Measurements from ENCODE around the gene SORCS2. TPM values are rescaled to one million over a fixed set of nuclear protein-coding genes. Genes with fewer than 3 reads are reported as not detected.

SORCS2 gene
- total RNA-seq, 1 donor from 2014 or later: 3.0 TPM

DNA sequence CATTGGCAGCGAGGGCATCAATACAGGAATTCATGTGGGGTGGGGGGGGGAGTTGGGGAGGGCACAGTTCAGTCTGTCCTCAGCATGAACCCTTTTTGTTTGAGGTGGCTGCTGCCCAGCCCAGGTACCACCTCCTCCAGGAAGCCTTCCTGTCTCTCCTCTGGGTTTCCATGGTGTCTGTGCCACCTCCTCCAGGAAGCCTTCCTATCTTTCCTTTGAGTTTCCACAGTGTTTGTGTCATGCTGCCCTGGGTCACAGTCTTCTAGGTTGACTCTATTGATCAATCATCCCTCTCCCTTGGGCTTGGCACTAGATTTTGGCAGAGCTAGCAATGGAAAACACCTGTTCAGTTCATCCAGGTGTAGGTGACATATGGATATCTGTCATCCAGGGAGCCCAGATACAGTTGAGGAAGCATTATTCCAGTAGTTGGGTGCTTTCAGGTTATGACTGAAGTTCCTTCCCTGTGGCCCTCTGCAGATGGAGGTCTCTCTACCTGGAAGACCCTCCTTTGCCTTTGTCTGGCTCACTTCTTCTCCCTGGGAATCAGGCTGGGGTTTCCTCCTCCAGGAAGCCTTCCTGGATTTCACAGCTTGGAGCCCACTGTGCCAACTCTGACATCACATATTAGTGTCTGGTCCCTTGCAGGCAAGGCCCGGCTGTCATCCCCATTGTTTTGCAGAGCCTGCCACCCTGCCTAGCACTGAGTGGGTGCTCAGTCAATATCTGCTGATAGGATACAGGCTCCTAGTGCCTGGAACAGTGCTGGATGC lies 96.6 kb downstream of the SORCS2 start:
- no peaks in the 10 kb centered on the region for H3K9me3 Mint-ChIP-seq (ENCODE audit: unreplicated experiment)
- no peaks in the 10 kb centered on the region for H3K4me1 Mint-ChIP-seq (ENCODE audit: unreplicated experiment)
- H3K27ac Mint-ChIP-seq (ENCODE audit: unreplicated experiment): no peak overlapping the region
- H3K36me3 Mint-ChIP-seq (ENCODE audit: unreplicated experiment): no peaks in the 10 kb centered on the region
- no peak for DNase-seq (ENCODE audit: extremely low spot score, unreplicated experiment)
- H3K4me3 Mint-ChIP-seq (ENCODE audit: unreplicated experiment): no peak overlapping the region
- H3K27me3 Mint-ChIP-seq (ENCODE audit: unreplicated experiment): peaks cover 23% of the 10 kb centered on the region
- no peak for TF ChIP-seq CTCF (IDR thresholded peaks at IDR 0.05)

- peaks cover 23% of the 10 kb centered on the region for H3K27me3 Mint-ChIP-seq (ENCODE audit: unreplicated experiment)
Measured at GRCh38 chr4:7289589-7289988, 97.3 kb downstream of the SORCS2 start.

GRCh38 chr4:7291372-7292114 lies 99.2 kb downstream of the SORCS2 start:
- DNase-seq (ENCODE audit: extremely low spot score, unreplicated experiment): no peak
- Mint-ChIP-seq H3K27ac (ENCODE audit: unreplicated experiment) (no peak overlapping the region), H3K4me3 (ENCODE audit: unreplicated experiment) (no peak overlapping the region), H3K27me3 (ENCODE audit: unreplicated experiment) (peaks cover 19% of the 10 kb centered on the region), H3K36me3 (ENCODE audit: unreplicated experiment) (no peaks in the 10 kb centered on the region), H3K4me1 (ENCODE audit: unreplicated experiment) (no peaks in the 10 kb centered on the region), H3K9me3 (ENCODE audit: unreplicated experiment) (no peaks in the 10 kb centered on the region)
- no peak for TF ChIP-seq CTCF (IDR thresholded peaks at IDR 0.05)

More at GRCh38 chr4:7289589-7289988, 97.3 kb downstream of the SORCS2 start:
- Mint-ChIP-seq H3K9me3 (ENCODE audit: unreplicated experiment) (no peaks in the 10 kb centered on the region), H3K4me1 (ENCODE audit: unreplicated experiment) (no peaks in the 10 kb centered on the region), H3K27ac (ENCODE audit: unreplicated experiment) (no peak overlapping the region), H3K36me3 (ENCODE audit: unreplicated experiment) (no peaks in the 10 kb centered on the region), H3K4me3 (ENCODE audit: unreplicated experiment) (no peak overlapping the region)
- no peak for TF ChIP-seq CTCF (IDR thresholded peaks at IDR 0.05)
- no peak for DNase-seq (ENCODE audit: extremely low spot score, unreplicated experiment)

- Mint-ChIP-seq H3K4me1 (ENCODE audit: unreplicated experiment) (no peaks in the 10 kb centered on the region), H3K4me3 (ENCODE audit: unreplicated experiment) (no peak overlapping the region), H3K9me3 (ENCODE audit: unreplicated experiment) (no peaks in the 10 kb centered on the region), H3K36me3 (ENCODE audit: unreplicated experiment) (no peaks in the 10 kb centered on the region), H3K27me3 (ENCODE audit: unreplicated experiment) (peaks cover 15% of the 10 kb centered on the region), H3K27ac (ENCODE audit: unreplicated experiment) (no peak overlapping the region)
- TF ChIP-seq CTCF (IDR thresholded peaks at IDR 0.05): no peak
- DNase-seq (ENCODE audit: extremely low spot score, unreplicated experiment): no peak
Measured at GRCh38 chr4:7293703-7294102, 101.4 kb downstream of the SORCS2 start.

DNA sequence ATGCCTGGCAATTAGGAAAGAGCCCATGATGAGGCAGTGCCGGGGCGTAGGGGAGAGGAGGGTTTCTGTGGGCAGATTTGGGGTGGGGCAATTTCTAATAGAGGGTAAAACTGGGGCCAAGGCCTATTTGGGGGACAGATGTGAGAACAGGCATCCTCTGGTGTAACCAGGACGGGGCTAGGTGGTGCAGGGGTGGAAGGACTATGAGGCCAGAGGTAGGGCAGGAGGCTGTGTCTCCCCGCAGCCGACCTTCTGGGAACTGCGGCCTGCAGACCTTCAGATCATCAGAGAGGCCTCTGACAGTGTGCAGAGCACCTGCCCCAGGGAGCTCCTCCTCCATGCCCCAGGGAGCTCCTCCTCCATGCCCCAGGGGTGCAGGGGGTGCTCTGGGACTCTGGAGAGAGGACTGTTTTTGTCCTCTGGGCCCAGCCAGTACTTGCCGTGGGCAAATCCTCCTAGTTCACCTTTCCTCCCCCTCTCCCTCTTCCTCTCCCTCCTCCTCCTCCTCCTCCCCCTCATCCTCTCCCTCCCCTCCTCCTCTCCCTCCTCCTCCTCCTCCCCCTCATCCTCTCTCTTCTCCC lies 101.9 kb downstream of the SORCS2 start:
- H3K27me3 Mint-ChIP-seq (ENCODE audit: unreplicated experiment): peaks cover 16% of the 10 kb centered on the region
- H3K4me3 Mint-ChIP-seq (ENCODE audit: unreplicated experiment): no peak overlapping the region
- H3K27ac Mint-ChIP-seq (ENCODE audit: unreplicated experiment): no peak overlapping the region
- H3K36me3 Mint-ChIP-seq (ENCODE audit: unreplicated experiment): no peaks in the 10 kb centered on the region
- DNase-seq (ENCODE audit: extremely low spot score, unreplicated experiment): no peak
- no peaks in the 10 kb centered on the region for H3K4me1 Mint-ChIP-seq (ENCODE audit: unreplicated experiment)
- no peak for TF ChIP-seq CTCF (IDR thresholded peaks at IDR 0.05)
- H3K9me3 Mint-ChIP-seq (ENCODE audit: unreplicated experiment): no peaks in the 10 kb centered on the region
